HepG2 (cell line): Measurements from ENCODE around the gene AMOTL2. TPM values are rescaled to one million over a fixed set of nuclear protein-coding genes. Genes with fewer than 3 reads are reported as not detected.
A peak's percentile ranks its signal among the peaks of the same experiment; 100 is the strongest.

Experiments
- ARID4A ChIP-seq: sonication (generic); formaldehyde crosslinking; IDR thresholded peaks from 2 replicates; pipeline ENCODE4 v1.5.0; 2020; ENCODE audit warnings: mild to moderate bottlenecking, missing genetic modification reagents, borderline replicate concordance
- BHLHE40 ChIP-seq: IDR thresholded peaks from 2 replicates; pipeline ENCODE4 v1.6.1; 2011; ENCODE audit warnings: low read length, improper control_type of control experiment
- GTF2F1 ChIP-seq: fragments of 150-350 bp; IDR thresholded peaks from 2 replicates; pipeline ENCODE4 v1.6.1; 2014; ENCODE audit warnings: low read length
- HES4 ChIP-seq: sonication (generic); formaldehyde crosslinking; IDR thresholded peaks from 2 replicates; pipeline ENCODE4 v1.9.0; 2021; ENCODE audit warnings: mild to moderate bottlenecking, missing genetic modification reagents, borderline replicate concordance
- HIC2 ChIP-seq: sonication (generic); formaldehyde crosslinking; IDR thresholded peaks from 2 replicates; pipeline ENCODE4 v1.9.0; 2022; ENCODE audit warnings: low read depth, missing genetic modification reagents
- HOXA3 ChIP-seq: sonication (generic); formaldehyde crosslinking; IDR thresholded peaks from 2 replicates; pipeline ENCODE4 v1.5.0; 2020; ENCODE audit warnings: missing genetic modification reagents
- KLF6 ChIP-seq: IDR thresholded peaks from 2 replicates; pipeline ENCODE4 v1.8.0; 2016; ENCODE audit warnings: missing biosample characterization, missing genetic modification reagents
- KLF9 ChIP-seq: IDR thresholded peaks from 2 replicates; pipeline ENCODE4 v1.6.1; 2016; ENCODE audit warnings: low read depth
- MAFK ChIP-seq, 2 experiments: IDR thresholded peaks in 1 of 2; conservative IDR thresholded peaks in 1 of 2; 2 replicates each; pipeline ENCODE4 v1.6.1; 2011; ENCODE audit warnings: improper control_type of control experiment in 2 of 2, low read length in 2 of 2
- PTBP1 ChIP-seq: fragments of 200-400 bp; formaldehyde crosslinking; IDR thresholded peaks from 2 replicates; pipeline ENCODE4 v1.6.1; 2018; ENCODE audit warnings: low read length, low read depth; ENCODE audit not compliant: poor library complexity, severe bottlenecking
- SAP130 ChIP-seq: IDR thresholded peaks from 2 replicates; pipeline ENCODE4 v1.6.1; 2016; ENCODE audit warnings: low read depth
- TOPORS ChIP-seq: sonication (generic); formaldehyde crosslinking; IDR thresholded peaks from 2 replicates; pipeline ENCODE4 v1.8.0; 2023; ENCODE audit warnings: mild to moderate bottlenecking, missing genetic modification reagents
- ZNF251 ChIP-seq: sonication (generic); formaldehyde crosslinking; IDR thresholded peaks from 2 replicates; pipeline ENCODE4 v1.9.0; 2021; ENCODE audit warnings: mild to moderate bottlenecking, missing genetic modification reagents
- polyA plus RNA-seq, 8 experiments: library from polyadenylated mRNA; depleted of rRNA in 3 of 8; stranded (reverse) in 7 of 8; unstranded in 1 of 8; fragments of >200 nt; fragmentation: Illumina TruSeq in 4 of 8; extraction: Trizol in 4 of 8; gene quantifications; 2 replicates each; pipeline versions ENCODE4 v1.2.1 to v1.2.3, GENCODE V29; 2011 to 2016; ENCODE audit warnings: low read depth in 4 of 8, missing spikeins in 1 of 8, mixed read lengths in 1 of 8; ENCODE audit not compliant: insufficient read depth in 1 of 8
- total RNA-seq, 5 experiments: library from RNA; depleted of rRNA; stranded (reverse); fragments of >200 nt; fragmentation: Illumina TruSeq; extraction: Trizol; gene quantifications; 2 replicates each; pipeline ENCODE4 v1.2.3, GENCODE V29; 2016; ENCODE audit warnings: low read depth in 1 of 5
- TF ChIP-seq, protein P1 (sequence below): sonication (generic); formaldehyde crosslinking; IDR thresholded peaks from 2 replicates; pipeline ENCODE4 v1.4.0; 2020; ENCODE audit warnings: mild to moderate bottlenecking, missing genetic modification reagents
- TF ChIP-seq, protein P2 (sequence below): sonication (generic); formaldehyde crosslinking; IDR thresholded peaks from 2 replicates; pipeline ENCODE4 v1.4.0; 2020; ENCODE audit warnings: mild to moderate bottlenecking, missing genetic modification reagents

AMOTL2 gene
- total and polyA plus RNA-seq, 2 of the 13 experiments (the other 11 are each of a cell fraction or from before 2014, with no cell fraction given) = 17.3 to 18.5 TPM

- TF ChIP-seq ARID4A = peak; percentile 39; the same call in 1 of the 2 replicates
- peak; percentile 32; the same call in 1 of the 2 replicates for TF ChIP-seq HOXA3 (CRISPR knock-in tag)
- peak; percentile 45 for TF ChIP-seq SAP130
- no peak for TF ChIP-seq HIC2 (CRISPR knock-in tag)
- no peak for TF ChIP-seq HES4 (CRISPR knock-in tag)
- TF ChIP-seq BHLHE40 = 0 out of 2 replicates have a peak, but pooled peaks have one; percentile 5
- TF ChIP-seq KLF6 = 0 out of 2 replicates have a peak, but pooled peaks have one; percentile 51
- TF ChIP-seq, protein P1, sequence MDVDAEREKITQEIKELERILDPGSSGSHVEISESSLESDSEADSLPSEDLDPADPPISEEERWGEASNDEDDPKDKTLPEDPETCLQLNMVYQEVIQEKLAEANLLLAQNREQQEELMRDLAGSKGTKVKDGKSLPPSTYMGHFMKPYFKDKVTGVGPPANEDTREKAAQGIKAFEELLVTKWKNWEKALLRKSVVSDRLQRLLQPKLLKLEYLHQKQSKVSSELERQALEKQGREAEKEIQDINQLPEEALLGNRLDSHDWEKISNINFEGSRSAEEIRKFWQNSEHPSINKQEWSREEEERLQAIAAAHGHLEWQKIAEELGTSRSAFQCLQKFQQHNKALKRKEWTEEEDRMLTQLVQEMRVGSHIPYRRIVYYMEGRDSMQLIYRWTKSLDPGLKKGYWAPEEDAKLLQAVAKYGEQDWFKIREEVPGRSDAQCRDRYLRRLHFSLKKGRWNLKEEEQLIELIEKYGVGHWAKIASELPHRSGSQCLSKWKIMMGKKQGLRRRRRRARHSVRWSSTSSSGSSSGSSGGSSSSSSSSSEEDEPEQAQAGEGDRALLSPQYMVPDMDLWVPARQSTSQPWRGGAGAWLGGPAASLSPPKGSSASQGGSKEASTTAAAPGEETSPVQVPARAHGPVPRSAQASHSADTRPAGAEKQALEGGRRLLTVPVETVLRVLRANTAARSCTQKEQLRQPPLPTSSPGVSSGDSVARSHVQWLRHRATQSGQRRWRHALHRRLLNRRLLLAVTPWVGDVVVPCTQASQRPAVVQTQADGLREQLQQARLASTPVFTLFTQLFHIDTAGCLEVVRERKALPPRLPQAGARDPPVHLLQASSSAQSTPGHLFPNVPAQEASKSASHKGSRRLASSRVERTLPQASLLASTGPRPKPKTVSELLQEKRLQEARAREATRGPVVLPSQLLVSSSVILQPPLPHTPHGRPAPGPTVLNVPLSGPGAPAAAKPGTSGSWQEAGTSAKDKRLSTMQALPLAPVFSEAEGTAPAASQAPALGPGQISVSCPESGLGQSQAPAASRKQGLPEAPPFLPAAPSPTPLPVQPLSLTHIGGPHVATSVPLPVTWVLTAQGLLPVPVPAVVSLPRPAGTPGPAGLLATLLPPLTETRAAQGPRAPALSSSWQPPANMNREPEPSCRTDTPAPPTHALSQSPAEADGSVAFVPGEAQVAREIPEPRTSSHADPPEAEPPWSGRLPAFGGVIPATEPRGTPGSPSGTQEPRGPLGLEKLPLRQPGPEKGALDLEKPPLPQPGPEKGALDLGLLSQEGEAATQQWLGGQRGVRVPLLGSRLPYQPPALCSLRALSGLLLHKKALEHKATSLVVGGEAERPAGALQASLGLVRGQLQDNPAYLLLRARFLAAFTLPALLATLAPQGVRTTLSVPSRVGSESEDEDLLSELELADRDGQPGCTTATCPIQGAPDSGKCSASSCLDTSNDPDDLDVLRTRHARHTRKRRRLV (CRISPR knock-in tag) = no peak
- TF ChIP-seq ZNF251 (CRISPR knock-in tag) = no peak
- no peak for TF ChIP-seq PTBP1
- TF ChIP-seq KLF9 (CRISPR knock-in tag) = no peak
- no peak for TF ChIP-seq GTF2F1
- no peak for TF ChIP-seq MAFK (conservative IDR thresholded peaks at IDR 0.05 in 1 of 2, IDR thresholded peaks at IDR 0.05 in 1 of 2; ENCODE audit: low read length in 2 of 2)
- TF ChIP-seq TOPORS (CRISPR knock-in tag) = no peak
- TF ChIP-seq, protein P2, sequence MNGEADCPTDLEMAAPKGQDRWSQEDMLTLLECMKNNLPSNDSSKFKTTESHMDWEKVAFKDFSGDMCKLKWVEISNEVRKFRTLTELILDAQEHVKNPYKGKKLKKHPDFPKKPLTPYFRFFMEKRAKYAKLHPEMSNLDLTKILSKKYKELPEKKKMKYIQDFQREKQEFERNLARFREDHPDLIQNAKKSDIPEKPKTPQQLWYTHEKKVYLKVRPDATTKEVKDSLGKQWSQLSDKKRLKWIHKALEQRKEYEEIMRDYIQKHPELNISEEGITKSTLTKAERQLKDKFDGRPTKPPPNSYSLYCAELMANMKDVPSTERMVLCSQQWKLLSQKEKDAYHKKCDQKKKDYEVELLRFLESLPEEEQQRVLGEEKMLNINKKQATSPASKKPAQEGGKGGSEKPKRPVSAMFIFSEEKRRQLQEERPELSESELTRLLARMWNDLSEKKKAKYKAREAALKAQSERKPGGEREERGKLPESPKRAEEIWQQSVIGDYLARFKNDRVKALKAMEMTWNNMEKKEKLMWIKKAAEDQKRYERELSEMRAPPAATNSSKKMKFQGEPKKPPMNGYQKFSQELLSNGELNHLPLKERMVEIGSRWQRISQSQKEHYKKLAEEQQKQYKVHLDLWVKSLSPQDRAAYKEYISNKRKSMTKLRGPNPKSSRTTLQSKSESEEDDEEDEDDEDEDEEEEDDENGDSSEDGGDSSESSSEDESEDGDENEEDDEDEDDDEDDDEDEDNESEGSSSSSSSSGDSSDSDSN (CRISPR knock-in tag) = peak; percentile 45
Measured at GRCh38 chr3:134312873-134313846, 61.1 kb downstream of the AMOTL2 start (continued).
